Neuron (in vitro differentiated cells): ENCODE data around the gene VPS37C.

Experiments used
- H2AFZ ChIP-seq: one replicate; pipeline ENCODE4 v1.6.1; 2013; ENCODE audit warnings: low read depth, mild to moderate bottlenecking, inconsistent platforms, low read length, moderate library complexity
- H3K27me3 ChIP-seq: one replicate; pipeline ENCODE4 v1.6.1; 2013; ENCODE audit warnings: low read length; ENCODE audit not compliant: insufficient read depth
- H3K36me3 ChIP-seq: one replicate; pipeline ENCODE4 v1.6.1; 2013; ENCODE audit warnings: low read length; ENCODE audit not compliant: insufficient read depth
- H3K4me1 ChIP-seq: one replicate; pipeline ENCODE4 v1.6.1; 2013; ENCODE audit warnings: low read length; ENCODE audit not compliant: insufficient read depth
- H3K4me3 ChIP-seq: 2 replicates; pipeline ENCODE4 v1.5.1; 2013; ENCODE audit warnings: mild to moderate bottlenecking, low read length, moderate library complexity
- H3K9me3 ChIP-seq: one replicate; pipeline ENCODE4 v1.6.1; 2013; ENCODE audit warnings: low read length

VPS37C gene

GRCh38 chr11:61082062-61082870 lies 79.0 kb downstream of the VPS37C start:
- Histone ChIP-seq H2AFZ (no peak overlapping the region), H3K4me1 (no peaks in the 10 kb centered on the region), H3K9me3 (no peaks in the 10 kb centered on the region), H3K27me3 (no peaks in the 10 kb centered on the region), H3K4me3 (no peak overlapping the region), H3K36me3 (no peaks in the 10 kb centered on the region)

- H2AFZ ChIP-seq: no peak overlapping the region
- no peaks in the 10 kb centered on the region for H3K36me3 ChIP-seq
- no peaks in the 10 kb centered on the region for H3K27me3 ChIP-seq
- H3K9me3 ChIP-seq: no peaks in the 10 kb centered on the region
- no peaks in the 10 kb centered on the region for H3K4me1 ChIP-seq
- H3K4me3 ChIP-seq: no peak overlapping the region
Measured at GRCh38 chr11:61080986-61081590, 80.1 kb downstream of the VPS37C start.

GRCh38 chr11:61080526-61080925 lies 80.7 kb downstream of the VPS37C start:
- no peaks in the 10 kb centered on the region for H3K27me3 ChIP-seq
- H3K9me3 ChIP-seq: no peaks in the 10 kb centered on the region
- no peaks in the 10 kb centered on the region for H3K36me3 ChIP-seq
- no peak overlapping the region for H3K4me3 ChIP-seq
- H2AFZ ChIP-seq: no peak overlapping the region
- peaks cover 2% of the 10 kb centered on the region for H3K4me1 ChIP-seq
